WTC11 (cell line): ENCODE measurements around the gene SLC17A8. TPM values are rescaled to one million over a fixed set of nuclear protein-coding genes. Genes with fewer than 3 reads are reported as not detected.

Experiments used
- ATAC-seq: fragments of 200-7000 bp; cut with Tn5 transposase; 2 replicates; pipeline ENCODE4 v1.10.0; 2021; ENCODE audit warnings: mild to moderate bottlenecking, moderate library complexity
- CTCF ChIA-PET: fragments of 300-600 bp; sonication (Branson Sonifier 250); formaldehyde crosslinking; loops from one replicate; lab custom pipeline; 2021; ENCODE audit warnings: antibody characterized with exemption; lab: Charles Lee
- POLR2A ChIA-PET: fragments of 350-600 bp; sonication (Branson Sonifier 250); formaldehyde crosslinking; loops from one replicate; lab custom pipeline; 2021; ENCODE audit warnings: antibody characterized with exemption; lab: Charles Lee
- DNase-seq: peaks from one replicate; pipeline ENCODE4 v3.0.0; 2021; ENCODE audit warnings: low spot score
- H3K27ac Mint-ChIP-seq: 2 replicates; pipeline ENCODE4 v1.8.0; 2021; ENCODE audit warnings: mixed read lengths
- H3K27me3 Mint-ChIP-seq: 2 replicates; pipeline ENCODE4 v1.8.0; 2021; ENCODE audit warnings: low read depth, mild to moderate bottlenecking, moderate library complexity, mixed read lengths
- H3K36me3 Mint-ChIP-seq: 2 replicates; pipeline ENCODE4 v1.8.0; 2021; ENCODE audit warnings: mixed read lengths
- H3K4me1 Mint-ChIP-seq: 2 replicates; pipeline ENCODE4 v1.8.0; 2022; ENCODE audit warnings: mixed read lengths
- H3K4me3 Mint-ChIP-seq: 2 replicates; pipeline ENCODE4 v1.8.0; 2021; ENCODE audit warnings: mild to moderate bottlenecking, moderate library complexity, mixed read lengths
- H3K9me3 Mint-ChIP-seq: 2 replicates; pipeline ENCODE4 v1.8.0; 2021; ENCODE audit warnings: mixed read lengths
- E2F1 ChIP-seq: sonication (generic); formaldehyde crosslinking; IDR thresholded peaks from 2 replicates; pipeline ENCODE4 v1.8.0; 2022; ENCODE audit warnings: mild to moderate bottlenecking, missing genetic modification reagents
- ESRRA ChIP-seq: sonication (generic); formaldehyde crosslinking; IDR thresholded peaks from 2 replicates; pipeline ENCODE4 v1.8.1; 2022; ENCODE audit warnings: mild to moderate bottlenecking, missing genetic modification reagents, borderline replicate concordance
- FOXP1 ChIP-seq: sonication (generic); formaldehyde crosslinking; IDR thresholded peaks from 2 replicates; pipeline ENCODE4 v1.8.0; 2022; ENCODE audit warnings: missing genetic modification reagents, mild to moderate bottlenecking, moderate library complexity, borderline replicate concordance
- GTF2I ChIP-seq: fragments of 250-450 bp; sonication (Bioruptor Pico); conservative IDR thresholded peaks from 2 replicates; pipeline ENCODE4 v1.4.0; 2021; ENCODE audit warnings: mild to moderate bottlenecking
- IRF1 ChIP-seq: sonication (generic); formaldehyde crosslinking; IDR thresholded peaks from 2 replicates; pipeline ENCODE4 v1.8.0; 2023; ENCODE audit warnings: missing genetic modification reagents
- KAT7 ChIP-seq: sonication (generic); formaldehyde crosslinking; IDR thresholded peaks from 2 replicates; pipeline ENCODE4 v1.8.1; 2023; ENCODE audit warnings: missing genetic modification reagents, mild to moderate bottlenecking, borderline replicate concordance
- MYBL2 ChIP-seq: sonication (generic); formaldehyde crosslinking; IDR thresholded peaks from 2 replicates; pipeline ENCODE4 v1.8.1; 2023; ENCODE audit warnings: mild to moderate bottlenecking, moderate library complexity, missing genetic modification reagents
- NFE2L1 ChIP-seq: sonication (generic); formaldehyde crosslinking; IDR thresholded peaks from 2 replicates; pipeline ENCODE4 v1.8.1; 2023; ENCODE audit warnings: missing genetic modification reagents
- NR1H2 ChIP-seq: sonication (generic); formaldehyde crosslinking; IDR thresholded peaks from 2 replicates; pipeline ENCODE4 v1.9.0; 2021; ENCODE audit warnings: mild to moderate bottlenecking, moderate library complexity, missing genetic modification reagents
- RELA ChIP-seq: sonication (generic); formaldehyde crosslinking; IDR thresholded peaks from 2 replicates; pipeline ENCODE4 v1.8.1; 2022; ENCODE audit warnings: missing genetic modification reagents, mild to moderate bottlenecking, borderline replicate concordance
- SMAD3 ChIP-seq: sonication (generic); formaldehyde crosslinking; IDR thresholded peaks from 2 replicates; pipeline ENCODE4 v1.8.0; 2022; ENCODE audit warnings: missing genetic modification reagents, mild to moderate bottlenecking, borderline replicate concordance
- SOX15 ChIP-seq: fragments of 250-450 bp; sonication (Bioruptor Pico); IDR thresholded peaks from 2 replicates; pipeline ENCODE4 v1.9.0; 2021; ENCODE audit warnings: mild to moderate bottlenecking
- TEAD4 ChIP-seq: sonication (generic); formaldehyde crosslinking; IDR thresholded peaks from 2 replicates; pipeline ENCODE4 v1.8.0; 2022; ENCODE audit warnings: mild to moderate bottlenecking, missing genetic modification reagents
- USF2 ChIP-seq: sonication (generic); formaldehyde crosslinking; IDR thresholded peaks from 2 replicates; pipeline ENCODE4 v1.8.1; 2023; ENCODE audit warnings: mild to moderate bottlenecking, missing genetic modification reagents, moderate library complexity
- ZBTB21 ChIP-seq: sonication (generic); formaldehyde crosslinking; IDR thresholded peaks from 2 replicates; pipeline ENCODE4 v1.8.1; 2023; ENCODE audit warnings: mild to moderate bottlenecking, missing genetic modification reagents, borderline replicate concordance
- ZNF263 ChIP-seq: sonication (generic); formaldehyde crosslinking; IDR thresholded peaks from 2 replicates; pipeline ENCODE4 v1.8.1; 2022; ENCODE audit warnings: low read depth, mild to moderate bottlenecking, moderate library complexity, missing genetic modification reagents
- ZNF317 ChIP-seq: sonication (generic); formaldehyde crosslinking; IDR thresholded peaks from 2 replicates; pipeline ENCODE4 v1.8.1; 2023; ENCODE audit warnings: low read depth, mild to moderate bottlenecking, moderate library complexity, missing genetic modification reagents, borderline replicate concordance
- ZNF396 ChIP-seq: fragments of 250-450 bp; sonication (Bioruptor Pico); IDR thresholded peaks from 2 replicates; pipeline ENCODE4 v1.8.0; 2021; ENCODE audit warnings: mild to moderate bottlenecking, moderate library complexity, borderline replicate concordance
- total RNA-seq: library from RNA; stranded (reverse); gene quantifications from 3 replicates; pipeline ENCODE4 v1.2.3, GENCODE V29; 2021
- TF ChIP-seq, protein P1 (sequence below): fragments of 250-450 bp; sonication (Bioruptor Pico); conservative IDR thresholded peaks from 2 replicates; pipeline ENCODE4 v1.9.0; 2021; ENCODE audit warnings: mild to moderate bottlenecking
- TF ChIP-seq, protein P2 (sequence below): sonication (generic); formaldehyde crosslinking; IDR thresholded peaks from 2 replicates; pipeline ENCODE4 v1.8.0; 2023; ENCODE audit warnings: missing genetic modification reagents, mild to moderate bottlenecking, borderline replicate concordance

SLC17A8 gene
- total RNA-seq, 1 experiment from 2014 or later = 0.26 TPM

DNA sequence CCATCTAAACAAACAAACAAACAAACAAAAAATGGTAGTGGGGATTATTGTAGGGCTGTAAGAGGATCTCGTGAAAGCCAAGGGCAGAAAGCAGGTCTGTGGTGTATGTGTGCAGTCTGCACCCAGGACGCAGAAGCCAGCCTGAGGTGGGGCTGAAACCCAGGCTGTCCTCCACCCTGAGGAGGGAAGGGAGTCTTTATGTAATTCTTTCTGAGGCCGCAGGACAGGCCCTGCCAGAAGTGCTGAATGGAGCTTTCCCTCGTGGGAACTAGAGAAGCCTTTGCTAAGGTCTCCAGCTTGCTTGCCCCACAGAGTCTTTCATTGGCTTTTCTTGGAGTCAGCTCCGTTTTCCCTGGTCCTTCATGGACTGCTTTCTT lies 27.7 kb downstream of the SLC17A8 start:
- ChIA-PET POLR2A (no interaction called here), CTCF (interaction anchor here (3.1 kb wide), 1 partner anchor 20 kb away, joined by 22 read pairs; no protein-coding TSS in a partner anchor)
- no peak for DNase-seq
- no peak; the same call in 1 of the 2 replicates for ATAC-seq
- Mint-ChIP-seq H3K9me3 (no peaks in the 10 kb centered on the region), H3K4me1 (peaks cover 9% of the 10 kb centered on the region), H3K36me3 (no peaks in the 10 kb centered on the region), H3K27me3 (no peaks in the 10 kb centered on the region), H3K27ac (no peak overlapping the region), H3K4me3 (no peak overlapping the region)
- TF ChIP-seq ZBTB21 (CRISPR knock-in tag) (no peak), SOX15 (CRISPR knock-in tag) (no peak), ESRRA (CRISPR knock-in tag) (no peak), GTF2I (CRISPR knock-in tag) (no peak), RELA (CRISPR knock-in tag) (no peak), NR1H2 (no peak), USF2 (CRISPR knock-in tag) (no peak), ZNF317 (CRISPR knock-in tag) (no peak), SMAD3 (CRISPR knock-in tag) (no peak), ZNF263 (no peak), E2F1 (CRISPR knock-in tag) (no peak), KAT7 (CRISPR knock-in tag) (no peak), MYBL2 (CRISPR knock-in tag) (no peak), ZNF396 (CRISPR knock-in tag) (no peak), TEAD4 (CRISPR knock-in tag) (no peak), NFE2L1 (CRISPR knock-in tag) (no peak), FOXP1 (CRISPR knock-in tag) (no peak), IRF1 (CRISPR knock-in tag) (no peak)
- TF ChIP-seq, protein P1, sequence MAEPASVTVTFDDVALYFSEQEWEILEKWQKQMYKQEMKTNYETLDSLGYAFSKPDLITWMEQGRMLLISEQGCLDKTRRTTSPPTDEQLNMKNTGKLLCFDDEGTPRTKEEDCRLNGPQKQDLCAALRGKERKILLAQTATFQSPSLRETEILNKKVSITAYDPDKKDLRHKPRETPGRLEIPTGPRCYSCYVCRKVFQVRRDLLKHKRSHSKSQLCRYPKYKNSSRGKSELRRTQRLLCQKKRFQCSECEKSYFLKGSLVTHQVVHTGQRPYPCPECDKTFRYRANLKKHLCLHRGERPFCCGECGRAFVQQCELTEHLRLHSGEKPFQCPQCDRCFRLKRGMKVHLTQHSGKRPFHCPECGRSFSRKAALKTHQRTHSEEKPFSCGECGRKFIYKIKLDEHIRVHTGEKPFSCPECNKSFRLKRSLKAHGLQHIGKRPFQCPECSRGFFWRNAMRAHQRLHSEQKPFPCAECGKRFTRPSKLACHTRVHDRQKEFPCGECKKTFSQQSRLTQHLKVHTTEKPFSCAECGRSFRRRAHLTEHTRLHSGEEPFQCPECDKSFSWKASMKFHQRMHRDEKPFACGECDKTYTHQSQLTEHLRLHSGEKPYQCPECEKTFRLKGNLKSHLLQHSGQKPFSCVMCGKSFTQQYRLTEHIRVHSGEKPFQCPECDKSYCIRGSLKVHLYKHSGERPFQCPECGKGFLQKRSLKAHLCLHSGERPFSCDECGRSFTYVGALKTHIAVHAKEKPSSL (CRISPR knock-in tag) = no peak
- TF ChIP-seq, protein P2, sequence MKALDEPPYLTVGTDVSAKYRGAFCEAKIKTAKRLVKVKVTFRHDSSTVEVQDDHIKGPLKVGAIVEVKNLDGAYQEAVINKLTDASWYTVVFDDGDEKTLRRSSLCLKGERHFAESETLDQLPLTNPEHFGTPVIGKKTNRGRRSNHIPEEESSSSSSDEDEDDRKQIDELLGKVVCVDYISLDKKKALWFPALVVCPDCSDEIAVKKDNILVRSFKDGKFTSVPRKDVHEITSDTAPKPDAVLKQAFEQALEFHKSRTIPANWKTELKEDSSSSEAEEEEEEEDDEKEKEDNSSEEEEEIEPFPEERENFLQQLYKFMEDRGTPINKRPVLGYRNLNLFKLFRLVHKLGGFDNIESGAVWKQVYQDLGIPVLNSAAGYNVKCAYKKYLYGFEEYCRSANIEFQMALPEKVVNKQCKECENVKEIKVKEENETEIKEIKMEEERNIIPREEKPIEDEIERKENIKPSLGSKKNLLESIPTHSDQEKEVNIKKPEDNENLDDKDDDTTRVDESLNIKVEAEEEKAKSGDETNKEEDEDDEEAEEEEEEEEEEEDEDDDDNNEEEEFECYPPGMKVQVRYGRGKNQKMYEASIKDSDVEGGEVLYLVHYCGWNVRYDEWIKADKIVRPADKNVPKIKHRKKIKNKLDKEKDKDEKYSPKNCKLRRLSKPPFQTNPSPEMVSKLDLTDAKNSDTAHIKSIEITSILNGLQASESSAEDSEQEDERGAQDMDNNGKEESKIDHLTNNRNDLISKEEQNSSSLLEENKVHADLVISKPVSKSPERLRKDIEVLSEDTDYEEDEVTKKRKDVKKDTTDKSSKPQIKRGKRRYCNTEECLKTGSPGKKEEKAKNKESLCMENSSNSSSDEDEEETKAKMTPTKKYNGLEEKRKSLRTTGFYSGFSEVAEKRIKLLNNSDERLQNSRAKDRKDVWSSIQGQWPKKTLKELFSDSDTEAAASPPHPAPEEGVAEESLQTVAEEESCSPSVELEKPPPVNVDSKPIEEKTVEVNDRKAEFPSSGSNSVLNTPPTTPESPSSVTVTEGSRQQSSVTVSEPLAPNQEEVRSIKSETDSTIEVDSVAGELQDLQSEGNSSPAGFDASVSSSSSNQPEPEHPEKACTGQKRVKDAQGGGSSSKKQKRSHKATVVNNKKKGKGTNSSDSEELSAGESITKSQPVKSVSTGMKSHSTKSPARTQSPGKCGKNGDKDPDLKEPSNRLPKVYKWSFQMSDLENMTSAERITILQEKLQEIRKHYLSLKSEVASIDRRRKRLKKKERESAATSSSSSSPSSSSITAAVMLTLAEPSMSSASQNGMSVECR (CRISPR knock-in tag) = no peak
